Activated naive CD8-positive, alpha-beta T cell (primary cell): ENCODE results near the gene TET1.
A peak's percentile ranks its signal among the peaks of the same experiment; 100 is the strongest.
"Not testable (repeated sequence)": the region's sequence is repeated elsewhere in the genome, so short reads cannot be mapped to it uniquely, and the experiment has no call there.

ENCODE experiments used
- H3K27ac Mint-ChIP-seq: one replicate; pipeline ENCODE4 v1.8.0; 2021; ENCODE audit warnings: mixed read lengths
- H3K27me3 Mint-ChIP-seq: one replicate; pipeline ENCODE4 v1.8.0; 2021; ENCODE audit warnings: mixed read lengths
- H3K36me3 Mint-ChIP-seq: one replicate; pipeline ENCODE4 v1.8.0; 2021; ENCODE audit warnings: mixed read lengths
- H3K4me1 Mint-ChIP-seq: one replicate; pipeline ENCODE4 v1.8.0; 2021; ENCODE audit warnings: low read depth, mixed read lengths
- H3K4me3 Mint-ChIP-seq: one replicate; pipeline ENCODE4 v1.8.0; 2021; ENCODE audit warnings: mild to moderate bottlenecking, mixed read lengths
- H3K9me3 Mint-ChIP-seq: one replicate; pipeline ENCODE4 v1.8.0; 2021; ENCODE audit warnings: low read depth, mixed read lengths

Gene TET1

GRCh38 chr10:68560186-68560942 is at the start of gene TET1:
TSS of gene TET1 (plus strand) at chr10:68560337. CDS start at chr10:68572339, 12,002 bp downstream.
- H3K27ac Mint-ChIP-seq: no peak within 1 kb of the TSS
- peaks cover 28% of the 10 kb centered on the region for H3K4me1 Mint-ChIP-seq
- peaks cover 40% of the 10 kb centered on the region for H3K27me3 Mint-ChIP-seq
- H3K9me3 Mint-ChIP-seq: no peaks in the 10 kb centered on the region
- H3K36me3 Mint-ChIP-seq: peaks cover 2% of the 10 kb centered on the region
- H3K4me3 Mint-ChIP-seq: peak within 1 kb of the TSS; percentile 87

GRCh38 chr10:68516216-68516615 is 43.9 kb upstream of the TET1 start:
- not testable (repeated sequence) for H3K4me3 Mint-ChIP-seq, H3K4me1 Mint-ChIP-seq, H3K9me3 Mint-ChIP-seq, H3K36me3 Mint-ChIP-seq, H3K27me3 Mint-ChIP-seq, H3K27ac Mint-ChIP-seq

- no peak overlapping the region for H3K27ac Mint-ChIP-seq
- H3K9me3 Mint-ChIP-seq: no peaks in the 10 kb centered on the region
- peaks cover 5% of the 10 kb centered on the region for H3K4me1 Mint-ChIP-seq
- no peaks in the 10 kb centered on the region for H3K27me3 Mint-ChIP-seq
- H3K36me3 Mint-ChIP-seq: no peaks in the 10 kb centered on the region
- no peak overlapping the region for H3K4me3 Mint-ChIP-seq
Observed at GRCh38 chr10:68516766-68517165, 43.4 kb upstream of the TET1 start.

GRCh38 chr10:68517188-68517587 is 42.9 kb upstream of the TET1 start:
- Mint-ChIP-seq H3K27me3 (no peaks in the 10 kb centered on the region), H3K36me3 (peaks cover 2% of the 10 kb centered on the region), H3K9me3 (no peaks in the 10 kb centered on the region), H3K27ac (peak overlapping the region; percentile 5), H3K4me3 (no peak overlapping the region), H3K4me1 (peaks cover 6% of the 10 kb centered on the region)

- H3K9me3 Mint-ChIP-seq, H3K4me1 Mint-ChIP-seq, H3K27ac Mint-ChIP-seq, H3K27me3 Mint-ChIP-seq, H3K4me3 Mint-ChIP-seq, H3K36me3 Mint-ChIP-seq: not testable (repeated sequence)
Observed at GRCh38 chr10:68518609-68519008, 41.5 kb upstream of the TET1 start.

GRCh38 chr10:68525490-68526038 is 34.6 kb upstream of the TET1 start:
- H3K27me3 Mint-ChIP-seq, H3K27ac Mint-ChIP-seq, H3K36me3 Mint-ChIP-seq, H3K4me1 Mint-ChIP-seq, H3K9me3 Mint-ChIP-seq: not testable (repeated sequence)
- H3K4me3 Mint-ChIP-seq: peak overlapping the region; percentile 23

GRCh38 chr10:68526634-68527307 is 33.4 kb upstream of the TET1 start:
- Mint-ChIP-seq H3K36me3 (peaks cover 2% of the 10 kb centered on the region), H3K27ac (peak overlapping the region; percentile 90), H3K4me3 (peak overlapping the region; percentile 96), H3K9me3 (no peaks in the 10 kb centered on the region), H3K27me3 (no peaks in the 10 kb centered on the region), H3K4me1 (peaks cover 5% of the 10 kb centered on the region)

GRCh38 chr10:68536973-68537372 is 23.2 kb upstream of the TET1 start:
- H3K4me1 Mint-ChIP-seq: no peaks in the 10 kb centered on the region
- H3K4me3 Mint-ChIP-seq: no peak overlapping the region
- no peak overlapping the region for H3K27ac Mint-ChIP-seq
- H3K9me3 Mint-ChIP-seq: no peaks in the 10 kb centered on the region
- H3K36me3 Mint-ChIP-seq: no peaks in the 10 kb centered on the region
- H3K27me3 Mint-ChIP-seq: no peaks in the 10 kb centered on the region

GRCh38 chr10:68537796-68538195 is 22.3 kb upstream of the TET1 start:
- Mint-ChIP-seq H3K9me3 (no peaks in the 10 kb centered on the region), H3K27ac (no peak overlapping the region), H3K4me3 (no peak overlapping the region), H3K4me1 (no peaks in the 10 kb centered on the region), H3K36me3 (no peaks in the 10 kb centered on the region), H3K27me3 (no peaks in the 10 kb centered on the region)

- H3K9me3 Mint-ChIP-seq: no peaks in the 10 kb centered on the region
- no peak overlapping the region for H3K27ac Mint-ChIP-seq
- no peaks in the 10 kb centered on the region for H3K36me3 Mint-ChIP-seq
- H3K4me3 Mint-ChIP-seq: no peak overlapping the region
- H3K27me3 Mint-ChIP-seq: no peaks in the 10 kb centered on the region
- no peaks in the 10 kb centered on the region for H3K4me1 Mint-ChIP-seq
Observed at GRCh38 chr10:68543004-68543918, 16.9 kb upstream of the TET1 start.

GRCh38 chr10:68550747-68551411 is 9.3 kb upstream of the TET1 start:
- Mint-ChIP-seq H3K9me3 (no peaks in the 10 kb centered on the region), H3K27ac (no peak overlapping the region), H3K36me3 (no peaks in the 10 kb centered on the region), H3K4me1 (no peaks in the 10 kb centered on the region), H3K4me3 (no peak overlapping the region), H3K27me3 (peaks cover 4% of the 10 kb centered on the region)

- Mint-ChIP-seq H3K4me1 (no peaks in the 10 kb centered on the region), H3K9me3 (no peaks in the 10 kb centered on the region), H3K36me3 (no peaks in the 10 kb centered on the region), H3K27ac (no peak overlapping the region), H3K4me3 (no peak overlapping the region), H3K27me3 (peaks cover 5% of the 10 kb centered on the region)
Observed at GRCh38 chr10:68553138-68553537, 7.0 kb upstream of the TET1 start.

GRCh38 chr10:68553599-68553998 is 6.5 kb upstream of the TET1 start:
- Mint-ChIP-seq H3K27me3 (peaks cover 9% of the 10 kb centered on the region), H3K4me1 (no peaks in the 10 kb centered on the region), H3K9me3 (no peaks in the 10 kb centered on the region), H3K27ac (no peak overlapping the region), H3K4me3 (no peak overlapping the region), H3K36me3 (no peaks in the 10 kb centered on the region)

GRCh38 chr10:68558478-68558877 is 1.7 kb upstream of the TET1 start:
- Mint-ChIP-seq H3K9me3 (no peaks in the 10 kb centered on the region), H3K27ac (no peak overlapping the region), H3K4me3 (peak overlapping the region; percentile 40), H3K4me1 (peaks cover 28% of the 10 kb centered on the region), H3K36me3 (peaks cover 2% of the 10 kb centered on the region), H3K27me3 (peaks cover 33% of the 10 kb centered on the region)
